GM10248 (cell line): ENCODE data around the gene FUCA1.

Source experiments
- CTCF ChIA-PET: fragments of 300-600 bp; sonication (Branson Sonifier 250); formaldehyde crosslinking; extraction: SDS; loops from one replicate; lab custom pipeline; 2021; ENCODE audit warnings: antibody characterized with exemption; lab: Yijun Ruan, JAX
- POLR2A ChIA-PET: fragments of 350-650 bp; sonication (Branson Sonifier 250); formaldehyde crosslinking; extraction: SDS; loops from one replicate; lab custom pipeline; 2020; ENCODE audit warnings: antibody characterized with exemption; lab: Yijun Ruan, JAX
- DNase-seq: peaks from one replicate; pipeline ENCODE4 v3.0.0; 2012; ENCODE audit errors: extremely low spot score
- TF ChIP-seq, protein P1 (sequence below): IDR thresholded peaks from 2 replicates; pipeline ENCODE4 v1.5.1; 2012; ENCODE audit warnings: mild to moderate bottlenecking, low read depth; ENCODE audit errors: extremely low read depth, missing control alignments, control extremely low read depth

Gene FUCA1

GRCh38 chr1:23867895-23868556, at the start of gene FUCA1:
Gene FUCA1, minus strand, starts transcription at chr1:23868290. Its CDS starts 4 bp downstream, at chr1:23868286.
- DNase-seq = peak; percentile 98

DNA sequence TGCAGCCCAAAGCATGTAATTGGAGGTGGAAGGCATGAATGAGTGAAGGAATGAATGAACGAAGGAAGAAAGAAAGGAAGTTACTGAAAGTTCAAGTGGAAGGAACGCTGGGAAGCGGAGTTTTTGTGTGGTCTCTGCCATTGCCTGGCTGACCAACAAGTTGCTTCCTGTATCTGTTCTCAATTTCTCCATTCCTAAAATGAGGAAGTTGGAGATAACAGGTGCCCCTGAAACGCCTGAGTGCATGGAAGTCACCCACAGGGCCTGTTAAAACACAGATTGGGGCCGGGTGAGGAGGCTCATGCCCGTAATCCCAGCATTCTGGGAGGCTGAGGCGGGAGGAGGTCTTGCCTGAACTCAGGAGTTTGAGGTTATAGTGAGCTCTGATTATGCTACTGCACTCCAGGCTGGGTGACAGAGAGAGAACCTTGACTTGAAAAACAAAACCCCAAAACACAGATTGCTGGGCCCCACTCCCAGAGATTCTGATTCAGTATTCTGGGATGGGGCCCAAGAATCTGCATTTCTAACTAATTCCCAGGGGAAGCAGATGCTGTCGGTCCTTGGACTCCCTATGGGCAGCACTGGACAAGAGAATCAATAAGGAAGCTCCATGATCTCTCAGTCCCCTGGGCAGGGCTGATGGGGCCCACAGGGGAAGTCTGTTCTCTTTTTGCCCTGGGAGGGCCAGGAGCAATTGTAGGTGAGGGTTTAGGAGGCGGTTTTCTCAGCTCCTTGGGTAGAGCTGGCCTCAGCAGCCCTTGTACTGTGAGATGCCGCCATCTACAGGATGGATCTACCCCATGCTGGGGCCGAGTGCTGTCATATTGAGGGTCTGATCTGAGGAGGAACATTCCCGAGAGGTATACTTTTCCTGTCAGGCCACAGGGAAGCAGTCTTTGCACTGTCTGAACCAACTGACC, 48.4 kb upstream of the FUCA1 start:
- DNase-seq = peak; percentile 87
- POLR2A ChIA-PET = interaction anchor here (0.5 to 1.0 kb wide), 2 partner anchors 144 to 363 kb away, joined by 4 read pairs; no protein-coding TSS in a partner anchor
- CTCF ChIA-PET = interaction anchor here (0.6 to 8.1 kb wide), 48 partner anchors 8 to 362 kb away, joined by 3 to 180 read pairs (median 4); partner anchors contain the start of genes FUCA1, HMGCL, PITHD1 and PNRC2
- TF ChIP-seq, protein P1, sequence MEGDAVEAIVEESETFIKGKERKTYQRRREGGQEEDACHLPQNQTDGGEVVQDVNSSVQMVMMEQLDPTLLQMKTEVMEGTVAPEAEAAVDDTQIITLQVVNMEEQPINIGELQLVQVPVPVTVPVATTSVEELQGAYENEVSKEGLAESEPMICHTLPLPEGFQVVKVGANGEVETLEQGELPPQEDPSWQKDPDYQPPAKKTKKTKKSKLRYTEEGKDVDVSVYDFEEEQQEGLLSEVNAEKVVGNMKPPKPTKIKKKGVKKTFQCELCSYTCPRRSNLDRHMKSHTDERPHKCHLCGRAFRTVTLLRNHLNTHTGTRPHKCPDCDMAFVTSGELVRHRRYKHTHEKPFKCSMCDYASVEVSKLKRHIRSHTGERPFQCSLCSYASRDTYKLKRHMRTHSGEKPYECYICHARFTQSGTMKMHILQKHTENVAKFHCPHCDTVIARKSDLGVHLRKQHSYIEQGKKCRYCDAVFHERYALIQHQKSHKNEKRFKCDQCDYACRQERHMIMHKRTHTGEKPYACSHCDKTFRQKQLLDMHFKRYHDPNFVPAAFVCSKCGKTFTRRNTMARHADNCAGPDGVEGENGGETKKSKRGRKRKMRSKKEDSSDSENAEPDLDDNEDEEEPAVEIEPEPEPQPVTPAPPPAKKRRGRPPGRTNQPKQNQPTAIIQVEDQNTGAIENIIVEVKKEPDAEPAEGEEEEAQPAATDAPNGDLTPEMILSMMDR = peak; percentile 74

More at GRCh38 chr1:23867895-23868556, at the start of gene FUCA1:
- ChIA-PET POLR2A (no interaction called here), CTCF (interaction anchor here (0.7 to 6.9 kb wide), 13 partner anchors 10 to 96 kb away, joined by 3 to 69 read pairs (median 5); partner anchors contain the start of gene CNR2)
- TF ChIP-seq, protein P1 = peak; percentile 94

DNA sequence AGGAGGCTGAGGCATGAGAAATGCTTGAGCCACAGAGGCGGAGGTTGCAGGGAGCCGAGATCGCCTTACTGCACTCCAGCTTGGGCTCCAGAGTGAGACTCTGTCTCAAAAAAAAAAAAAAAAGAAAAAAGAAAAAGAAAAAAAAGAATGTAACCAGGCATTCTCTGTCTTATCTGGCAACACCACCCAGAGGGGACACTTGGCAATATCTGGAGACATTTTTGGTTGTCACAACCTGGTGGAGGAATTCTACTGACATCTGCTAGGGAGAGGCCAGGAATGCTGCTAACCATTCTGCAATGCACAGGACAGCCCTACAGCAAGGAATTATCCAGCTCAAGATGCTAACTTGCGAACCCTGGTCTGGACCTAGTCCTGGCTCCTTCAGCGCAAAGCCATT, 47.4 kb upstream of the FUCA1 start:
- CTCF ChIA-PET = interaction anchor here (1.2 to 8.1 kb wide), 14 partner anchors 10 to 361 kb away, joined by 3 to 180 read pairs (median 11); partner anchors contain the start of genes HMGCL and PITHD1
- DNase-seq = no peak
- POLR2A ChIA-PET = interaction anchor here (0.5 kb wide), 1 partner anchor 362 kb away, joined by 4 read pairs; no protein-coding TSS in a partner anchor
- TF ChIP-seq, protein P1 = peak; percentile 11

DNA sequence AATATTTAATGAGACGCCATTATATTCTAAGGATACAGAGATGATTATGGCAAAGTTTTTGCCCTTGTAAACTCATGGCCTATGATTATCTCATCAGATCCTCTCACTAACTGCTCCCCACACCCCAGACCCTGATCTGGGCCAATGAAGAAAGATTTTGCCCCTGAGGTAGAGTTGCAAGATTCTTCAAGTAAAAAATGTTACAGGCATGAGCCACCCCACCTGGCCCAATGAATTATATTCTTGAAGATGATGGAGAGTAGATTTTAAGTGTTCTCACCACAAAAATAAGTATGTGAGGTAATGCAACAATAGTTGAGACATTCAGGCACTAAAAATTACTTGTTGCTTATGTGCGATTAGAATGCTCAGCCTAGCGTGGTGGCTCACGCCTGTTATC, 46.8 kb upstream of the FUCA1 start:
- TF ChIP-seq, protein P1 = no peak
- POLR2A ChIA-PET = no interaction called here
- DNase-seq = no peak
- CTCF ChIA-PET = interaction anchor here (2.0 to 8.1 kb wide), 6 partner anchors 10 to 144 kb away, joined by 7 to 180 read pairs (median 52); partner anchors contain the start of gene PITHD1

- CTCF ChIA-PET = interaction anchor here (0.7 to 1.9 kb wide), 9 partner anchors 8 to 142 kb away, joined by 3 to 17 read pairs (median 4); no protein-coding TSS in a partner anchor
- POLR2A ChIA-PET = interaction anchor here (0.6 to 0.7 kb wide), 2 partner anchors 24 to 67 kb away, joined by 3 read pairs; partner anchors contain the start of gene SRSF10
These were observed 45.3 kb upstream of the FUCA1 start, which contains the start of gene CNR2 for GRCh38 chr1:23913212-23913880. Gene CNR2, minus strand, starts transcription at chr1:23913362. Its CDS starts 37,745 bp downstream, at chr1:23875617.

More at GRCh38 chr1:23913212-23913880, 45.3 kb upstream of the FUCA1 start, which contains the start of gene CNR2:
- TF ChIP-seq, protein P1 = no peak
- DNase-seq = no peak
